GM21717 (cell line): ENCODE data around the gene ELF1.
"Not testable (repeated sequence)": the region's sequence is repeated elsewhere in the genome, so short reads cannot be mapped to it uniquely, and the experiment has no call there.

Experiments
- ATAC-seq: cut with Tn5 transposase; IDR thresholded peaks from one replicate; pipeline ENCODE4 v1.9.1; 2021; ENCODE audit warnings: mild to moderate bottlenecking, moderate library complexity; ENCODE audit not compliant: unreplicated experiment

ELF1 gene

DNA sequence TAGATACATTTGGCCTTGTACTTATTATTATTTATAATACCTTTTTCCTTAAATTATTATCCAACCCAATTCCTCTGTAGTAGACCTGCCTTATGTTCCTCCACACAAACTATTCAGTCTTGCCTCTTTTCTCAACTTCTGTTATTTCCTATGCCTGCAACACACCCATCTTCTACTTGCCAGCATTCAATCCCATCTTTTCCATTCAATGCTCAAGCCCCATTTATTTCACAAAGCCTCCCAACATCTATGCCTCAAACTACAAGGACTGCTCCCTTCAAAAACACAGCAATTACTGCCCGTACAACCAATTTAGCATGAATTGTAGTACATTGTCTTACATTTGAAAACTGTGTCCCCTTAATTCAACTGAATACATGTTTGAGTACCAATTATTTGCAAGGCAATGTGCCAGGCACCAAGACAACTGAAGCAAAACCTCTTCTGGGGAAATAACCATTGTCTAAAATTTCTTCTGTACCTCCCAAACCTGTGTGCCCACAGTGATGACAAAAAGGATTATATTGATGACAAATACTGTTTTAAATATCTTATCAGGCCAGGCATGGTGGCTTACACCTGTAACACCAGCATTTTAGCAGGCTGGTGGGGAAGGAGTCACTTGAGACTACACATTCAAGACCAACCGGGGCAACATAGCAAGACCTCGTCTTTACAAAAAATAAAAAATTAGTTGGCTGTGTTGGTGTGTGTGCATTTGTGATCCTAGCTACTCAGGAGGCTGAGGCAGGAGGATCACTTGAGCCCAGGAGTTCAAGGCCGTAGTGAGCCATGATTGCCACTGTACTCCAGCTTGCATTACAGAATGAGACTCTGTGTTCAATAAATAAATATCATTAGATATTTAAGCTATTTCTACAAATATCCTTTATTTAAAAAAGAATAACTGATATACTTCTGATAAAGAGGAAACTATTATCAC lies 35.1 kb downstream of the ELF1 start:
- no peak for ATAC-seq

DNA sequence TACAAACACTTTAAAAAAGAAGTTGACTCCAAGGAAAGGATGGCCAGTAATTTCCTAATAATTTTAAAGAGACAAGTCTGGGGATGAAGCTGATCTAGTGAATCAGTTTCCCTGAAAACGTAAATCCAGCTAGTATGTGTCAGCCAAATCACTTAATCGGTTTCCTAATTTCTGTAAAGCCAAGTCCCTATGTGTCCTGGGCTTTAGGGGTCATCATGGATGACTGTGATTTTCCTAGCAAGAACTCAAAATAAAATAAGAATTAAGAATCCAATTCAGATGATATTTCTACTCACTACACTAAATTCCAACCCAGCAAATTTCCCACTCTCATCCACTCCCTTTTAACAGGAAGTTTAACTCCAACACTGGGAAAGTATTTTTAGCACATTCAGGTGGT lies 35.9 kb downstream of the ELF1 start:
- ATAC-seq: no peak

DNA sequence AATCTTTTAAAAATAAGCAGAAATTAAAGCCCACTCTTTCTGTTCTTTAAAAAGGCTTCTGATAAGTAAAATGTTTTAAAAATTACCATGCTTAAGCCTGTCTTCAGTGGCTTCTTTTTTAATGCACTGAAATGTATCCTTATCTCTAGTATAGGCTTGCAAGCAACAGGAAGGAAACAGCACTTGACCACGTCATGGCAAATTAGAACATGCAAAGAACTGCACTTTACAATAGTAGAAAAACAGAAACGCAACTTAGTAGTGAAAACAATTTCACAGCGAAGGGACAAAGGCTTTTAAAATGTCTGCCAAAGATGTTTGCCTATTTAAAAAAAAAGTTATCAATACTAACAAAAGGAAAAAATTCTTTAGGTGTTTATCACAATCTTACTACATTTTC lies 36.3 kb downstream of the ELF1 start:
- ATAC-seq: peak; percentile 51

DNA sequence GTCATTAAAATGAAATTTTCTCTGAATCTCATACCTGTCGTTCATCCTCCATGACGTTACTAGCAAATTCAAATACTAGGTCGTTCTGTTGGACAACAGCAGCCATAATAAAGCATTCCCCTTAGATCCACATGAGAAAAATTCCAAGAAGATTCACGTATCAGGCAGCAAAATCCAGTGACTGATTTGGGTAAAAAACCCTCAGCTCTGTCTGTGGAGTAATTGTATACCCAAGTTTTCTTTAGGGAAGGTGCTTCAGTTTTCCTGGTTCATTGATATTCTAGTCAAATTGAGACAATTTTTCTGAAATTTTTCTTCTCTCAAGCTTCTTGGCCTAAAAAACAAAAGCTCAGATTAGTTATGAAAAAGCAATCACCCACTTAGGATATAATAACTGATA lies 37.2 kb downstream of the ELF1 start:
- ATAC-seq: no peak

DNA sequence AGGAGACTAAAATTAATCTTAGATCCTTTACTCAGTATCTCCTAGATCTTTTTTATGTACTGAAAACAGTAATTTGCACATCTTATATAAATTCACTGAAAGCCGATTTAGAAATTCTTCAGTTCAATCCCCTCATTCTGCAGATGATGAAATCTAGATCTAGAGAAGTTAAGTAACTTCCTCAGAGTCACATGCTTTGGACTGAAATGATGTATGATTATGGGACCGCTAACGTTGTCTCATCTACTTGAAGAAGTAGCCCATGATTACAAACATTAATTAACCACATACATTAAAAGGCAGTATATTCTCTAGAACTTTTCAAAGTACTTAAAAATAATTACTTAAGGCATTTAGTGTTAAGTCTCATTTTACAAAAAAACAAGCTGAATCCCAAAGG lies 37.8 kb downstream of the ELF1 start:
- no peak for ATAC-seq

DNA sequence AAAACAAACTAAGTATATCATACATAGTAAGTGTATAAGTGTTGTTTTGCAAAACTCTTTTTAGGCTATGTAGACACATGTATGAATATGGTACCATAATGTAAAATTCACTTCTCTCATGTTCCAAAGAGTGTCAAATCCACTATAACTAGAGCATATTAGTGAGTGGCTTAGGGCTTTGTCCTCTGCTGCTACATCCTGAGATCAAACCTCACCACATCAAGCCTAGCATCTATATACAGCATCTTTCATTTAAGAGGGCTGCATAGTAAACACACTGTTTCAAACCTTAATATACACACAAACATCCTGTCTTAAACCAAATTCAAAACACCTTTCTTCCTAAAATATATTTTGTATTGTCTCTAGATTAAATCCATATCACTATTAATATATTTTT lies 38.7 kb downstream of the ELF1 start:
- no peak for ATAC-seq

DNA sequence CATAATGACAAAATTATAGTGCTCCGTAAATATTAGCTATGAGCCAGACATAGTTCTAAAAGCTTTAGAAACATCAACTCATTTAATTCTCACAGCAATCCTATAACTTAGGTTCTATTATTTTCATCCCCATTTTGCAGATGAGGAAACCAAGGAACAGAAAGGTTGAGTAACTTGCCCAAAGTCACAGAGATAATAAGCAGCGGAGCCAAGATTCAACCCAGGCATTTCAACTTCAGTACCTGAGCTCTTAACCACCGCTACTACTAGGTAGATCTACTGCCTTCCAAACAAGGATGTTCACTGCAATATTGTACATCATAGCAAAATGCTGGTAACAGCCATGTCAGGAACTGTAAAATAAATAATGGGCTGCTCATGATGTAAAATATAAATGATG lies 39.9 kb downstream of the ELF1 start:
- ATAC-seq: no peak

DNA sequence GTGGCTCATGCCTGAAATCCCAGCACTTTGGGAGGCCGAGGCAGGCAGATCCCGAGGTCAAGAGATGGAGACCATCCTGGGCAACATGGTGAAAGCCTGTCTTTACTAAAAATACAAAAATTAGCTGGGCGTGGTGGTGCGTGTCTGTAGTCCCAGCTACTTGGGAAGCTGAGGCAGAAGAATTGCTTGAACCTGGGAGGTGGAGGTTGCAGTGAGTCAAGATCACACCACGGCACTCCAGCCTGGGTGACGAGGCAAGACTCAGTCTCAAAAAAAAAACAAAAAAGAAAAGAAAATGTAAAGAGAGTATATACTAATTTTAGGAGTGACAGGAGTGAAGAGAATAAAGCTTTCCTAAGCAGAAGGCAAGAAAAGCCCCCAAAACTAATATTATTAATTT lies 41.0 kb downstream of the ELF1 start:
- ATAC-seq: not testable (repeated sequence)

DNA sequence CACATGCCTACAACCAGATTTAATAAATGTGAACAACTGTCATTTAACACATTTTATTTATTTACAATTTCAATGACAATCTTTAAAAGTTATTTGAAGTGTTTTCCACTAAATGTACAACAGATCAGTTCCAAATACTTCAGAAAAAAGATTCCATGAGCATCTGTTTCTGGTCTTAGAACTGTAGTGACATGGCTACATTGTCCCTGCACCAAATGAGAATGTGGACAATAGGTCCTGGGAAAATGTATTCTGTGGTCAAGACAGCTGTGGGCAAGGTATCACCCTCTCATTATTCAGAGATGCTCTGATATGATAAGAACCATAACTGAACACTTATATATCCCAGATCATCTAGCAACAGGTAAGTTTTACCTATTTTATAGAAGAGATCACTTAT lies 43.7 kb downstream of the ELF1 start:
- ATAC-seq: no peak

DNA sequence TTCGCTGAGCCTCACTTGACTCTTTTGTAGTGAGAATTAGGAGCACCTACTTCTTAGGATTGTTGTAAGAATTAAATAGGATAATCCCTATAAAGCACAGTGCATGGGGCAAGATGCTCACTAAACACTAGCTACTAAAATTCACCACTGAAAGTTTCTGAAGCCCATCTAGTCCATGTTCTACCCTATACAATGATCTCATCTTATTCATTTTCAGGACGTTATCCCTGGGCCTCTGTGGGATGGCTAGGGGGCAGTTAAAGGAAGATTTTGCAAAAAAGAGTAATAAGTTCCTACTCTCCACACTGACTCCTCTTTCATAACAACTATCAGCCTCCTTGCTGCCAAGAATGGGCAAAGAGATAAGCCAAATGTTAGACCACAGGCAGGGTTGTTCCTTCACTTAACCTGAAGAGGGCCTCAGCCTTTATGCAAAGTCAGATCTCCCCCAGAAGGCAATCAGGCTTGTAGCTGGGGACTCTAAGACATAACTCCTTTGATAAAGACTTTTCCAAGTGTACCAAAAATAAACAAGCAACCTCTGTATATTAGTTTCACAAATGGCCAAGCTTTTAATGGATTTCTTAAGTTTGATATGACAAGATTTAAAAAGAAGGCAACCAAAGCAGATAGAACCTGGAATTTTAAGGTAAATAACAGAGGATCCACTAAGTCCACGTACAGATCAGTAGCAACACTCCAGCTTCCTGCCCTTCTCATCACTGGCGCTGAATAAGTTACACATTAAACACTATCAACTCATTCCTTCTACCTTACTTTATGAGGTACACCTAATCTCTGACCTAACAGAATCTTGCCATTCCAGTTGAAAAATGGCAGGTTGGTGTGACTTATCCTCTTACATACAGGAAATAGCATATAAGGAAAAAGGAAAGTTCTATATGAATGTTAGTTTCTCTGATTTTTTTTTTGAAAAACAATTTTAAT lies 44.4 kb downstream of the ELF1 start:
- peak; percentile 65 for ATAC-seq

DNA sequence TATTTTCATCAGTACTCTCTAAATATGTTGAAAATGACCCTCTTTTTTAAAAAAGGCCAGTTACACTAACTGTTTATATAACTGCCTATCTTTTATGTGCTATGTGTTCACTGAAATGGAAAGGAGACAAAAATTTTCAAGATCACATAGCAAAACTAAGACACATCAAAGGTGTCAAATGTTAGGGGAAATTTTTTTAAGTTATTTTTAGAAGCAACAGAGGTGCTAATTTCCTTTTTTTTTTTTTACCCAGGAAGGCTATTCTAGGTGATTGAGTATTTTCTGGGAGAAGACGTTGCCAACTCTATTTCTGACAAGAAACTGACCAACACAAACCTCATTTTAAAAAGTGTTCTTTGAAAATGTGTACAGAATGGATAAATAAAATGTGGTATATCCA lies 45.7 kb downstream of the ELF1 start:
- no peak for ATAC-seq

DNA sequence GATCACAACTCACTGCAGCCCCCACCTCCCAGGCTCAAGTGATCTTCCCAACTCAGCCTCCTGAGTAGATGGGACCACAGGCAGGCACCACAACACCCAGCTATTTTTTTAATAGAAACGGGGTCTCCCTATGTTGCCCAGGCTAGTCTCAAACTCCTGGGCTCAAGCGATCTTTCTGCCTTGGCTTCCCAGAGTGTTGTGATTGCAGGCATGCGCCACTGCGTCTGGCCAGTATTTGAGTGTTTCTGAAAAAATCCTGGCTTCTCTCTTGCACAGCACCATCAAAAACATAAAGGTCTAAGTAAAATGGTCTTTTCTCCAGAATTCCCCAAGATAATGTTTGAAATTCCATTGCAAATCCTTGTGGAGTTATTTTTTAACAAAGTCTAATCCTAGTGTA lies 47.8 kb downstream of the ELF1 start:
- ATAC-seq: no peak

DNA sequence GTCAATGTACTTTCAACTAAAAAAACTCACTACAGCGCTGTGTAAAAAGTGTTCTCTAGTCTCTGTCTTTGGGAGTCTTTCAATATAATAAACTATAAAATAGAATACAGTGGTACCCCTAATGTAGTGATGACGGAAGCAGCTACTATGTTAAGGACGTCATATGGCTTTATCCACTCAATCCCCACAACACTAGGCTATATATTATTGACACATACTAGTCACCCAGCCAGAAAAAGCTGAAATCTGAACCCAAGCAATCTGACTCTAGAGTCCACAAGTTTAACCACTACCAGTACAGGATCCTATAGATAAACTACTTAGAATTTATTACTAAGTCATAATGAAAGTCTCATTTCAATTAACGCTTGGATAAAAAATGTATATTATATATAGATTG lies 48.3 kb downstream of the ELF1 start:
- ATAC-seq: no peak

DNA sequence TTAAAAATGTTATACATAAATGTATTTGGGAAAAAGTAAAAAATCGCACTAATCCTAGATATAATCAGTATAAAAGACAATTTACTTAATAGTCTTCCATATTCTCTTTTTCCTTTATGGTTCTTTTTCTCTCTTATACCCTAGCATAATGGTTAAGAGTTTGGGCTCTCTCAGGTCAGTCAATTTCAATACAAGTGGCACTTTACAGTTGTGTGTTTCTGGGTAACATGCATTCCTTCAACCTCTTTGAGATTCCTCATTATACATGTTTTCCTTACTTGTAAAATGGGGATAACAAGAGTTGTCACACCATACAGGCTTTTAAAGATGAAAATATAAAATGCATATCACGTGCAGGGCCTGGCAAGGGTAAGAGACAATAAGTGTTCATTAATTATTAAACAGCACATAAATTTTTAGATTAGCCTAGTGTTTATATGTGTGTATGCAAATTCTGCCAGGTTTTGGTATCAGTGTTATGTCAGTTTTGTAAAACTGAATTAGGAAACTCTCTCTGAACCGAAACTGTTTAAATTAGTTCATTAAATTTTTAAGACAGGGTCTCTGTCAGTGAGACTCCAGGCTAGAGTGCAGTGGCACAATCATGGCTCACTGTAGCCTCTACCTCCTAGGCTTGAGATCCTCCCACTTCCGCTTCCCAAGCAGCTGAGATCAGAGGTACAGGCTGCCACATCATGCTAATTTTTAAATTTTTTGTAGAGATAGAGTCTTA lies 49.8 kb downstream of the ELF1 start:
- peak; percentile 66 for ATAC-seq

DNA sequence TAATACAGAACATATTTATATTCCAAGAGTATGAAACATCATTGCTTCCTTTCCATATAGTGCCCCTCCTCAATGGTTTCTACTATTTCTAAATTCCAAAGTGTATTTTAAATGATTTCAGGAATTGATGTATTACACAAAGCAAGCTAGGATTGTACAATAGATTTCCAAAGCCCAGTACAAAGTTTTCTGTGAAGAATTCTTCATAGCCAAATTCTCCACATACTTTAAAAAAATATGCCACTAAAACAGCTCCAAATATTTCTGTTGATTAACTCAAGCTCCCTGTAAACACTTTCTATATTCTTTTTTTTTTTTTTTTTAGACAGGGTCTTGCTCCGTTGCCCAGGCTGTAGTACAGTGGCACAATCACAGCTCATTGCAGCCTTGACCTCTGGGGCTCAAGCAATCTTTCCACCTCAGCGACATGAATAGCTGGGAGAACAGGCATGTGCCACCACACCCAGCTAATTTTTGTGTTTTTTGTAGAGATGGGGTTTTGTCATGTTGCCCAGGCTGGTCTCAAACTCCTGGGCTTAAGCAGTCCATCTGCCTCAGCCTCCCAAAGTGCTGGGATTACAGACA lies 50.6 kb downstream of the ELF1 start:
- ATAC-seq: no peak

DNA sequence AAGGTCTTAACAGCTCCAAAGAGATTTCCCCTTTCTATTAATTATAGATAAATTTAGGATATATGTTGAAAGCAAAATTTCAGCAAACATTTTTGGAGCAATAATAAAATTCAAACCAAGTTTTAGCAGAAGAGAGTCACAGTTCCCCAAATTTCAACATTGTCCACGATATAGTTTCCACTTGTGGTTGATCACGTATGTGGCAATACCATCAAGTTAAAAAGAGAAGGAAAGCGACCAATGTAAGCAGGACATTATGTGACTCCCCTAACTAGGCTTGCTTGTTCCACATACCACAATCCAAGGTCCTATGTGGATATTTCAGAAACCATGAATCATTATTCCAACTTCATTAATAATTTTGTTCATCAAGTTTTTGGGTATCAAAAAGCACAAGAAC lies 52.8 kb downstream of the ELF1 start:
- no peak for ATAC-seq

DNA sequence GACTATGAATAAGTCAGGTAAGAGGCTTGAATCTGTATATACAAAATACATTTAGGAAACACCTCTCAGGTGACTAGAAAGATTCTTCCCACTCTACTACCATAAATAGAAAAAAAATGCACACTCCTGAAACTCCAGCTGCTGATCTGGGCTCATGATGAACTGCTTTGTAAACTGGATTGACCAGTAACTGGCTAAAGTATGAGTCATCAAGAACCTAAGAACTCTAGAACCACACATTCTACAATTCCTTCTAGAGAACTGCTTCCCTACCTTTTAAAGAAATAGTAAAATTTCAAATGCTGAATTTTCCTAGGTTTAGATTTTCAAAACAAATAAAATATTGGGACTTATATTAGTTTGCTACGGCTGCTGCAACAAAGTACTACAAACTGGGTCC lies 55.2 kb downstream of the ELF1 start:
- no peak for ATAC-seq

DNA sequence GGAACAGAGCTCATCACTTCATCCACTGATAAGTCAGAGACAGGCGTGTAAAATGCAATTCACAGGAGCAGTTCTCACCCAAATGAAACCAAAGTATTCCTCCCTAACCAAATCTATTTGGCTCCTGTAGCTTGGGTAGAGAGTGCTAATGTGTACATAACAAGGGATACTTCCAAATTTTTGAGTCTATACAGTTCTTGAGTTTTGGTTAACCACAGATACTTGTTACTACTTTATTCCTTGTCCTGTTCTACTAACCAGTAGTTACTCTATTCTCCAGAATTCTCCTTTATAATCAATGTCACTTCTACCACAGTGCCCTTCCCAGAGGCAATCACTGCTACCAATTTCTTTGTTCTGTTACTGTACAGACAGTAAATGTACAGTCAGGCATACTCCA lies 57.3 kb downstream of the ELF1 start:
- no peak for ATAC-seq

DNA sequence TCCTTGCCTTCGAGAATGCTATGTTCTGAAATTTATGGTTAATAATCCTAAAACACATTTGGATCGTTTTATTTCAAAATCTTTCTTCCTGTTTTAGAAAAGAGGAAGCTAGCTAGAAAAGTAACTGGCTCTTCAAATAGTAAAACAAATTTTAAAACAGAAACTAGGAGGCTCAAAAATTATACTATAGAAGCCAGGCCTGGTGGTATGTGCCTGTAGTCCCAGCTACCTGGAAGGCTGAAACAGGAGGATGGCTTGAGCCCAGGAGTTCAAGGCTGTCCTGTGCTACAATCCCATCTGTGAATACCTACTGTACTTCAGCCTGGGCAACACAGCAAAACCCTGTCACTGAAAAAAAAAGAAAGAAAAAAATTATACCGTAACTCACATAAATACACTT lies 57.9 kb downstream of the ELF1 start:
- ATAC-seq: peak; percentile 53

DNA sequence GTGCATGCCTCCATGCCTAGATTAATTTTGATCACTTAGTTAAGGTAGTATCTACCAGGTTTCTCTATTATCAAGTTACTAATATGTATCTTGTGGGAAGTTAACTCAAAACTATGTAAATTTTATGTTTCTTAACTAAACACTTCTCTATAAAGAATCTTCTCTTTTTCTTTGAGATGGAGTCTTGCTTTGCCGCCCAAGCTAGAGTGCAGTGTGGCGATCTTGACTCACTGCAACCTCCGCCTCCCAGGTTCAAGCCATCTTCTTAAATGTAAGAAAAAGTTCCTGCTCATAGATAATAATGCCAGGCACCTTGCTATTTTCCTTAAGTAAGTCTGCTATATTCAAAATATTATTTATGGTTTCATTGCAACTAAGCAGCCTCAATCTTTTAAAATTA lies 58.4 kb downstream of the ELF1 start:
- ATAC-seq: no peak

DNA sequence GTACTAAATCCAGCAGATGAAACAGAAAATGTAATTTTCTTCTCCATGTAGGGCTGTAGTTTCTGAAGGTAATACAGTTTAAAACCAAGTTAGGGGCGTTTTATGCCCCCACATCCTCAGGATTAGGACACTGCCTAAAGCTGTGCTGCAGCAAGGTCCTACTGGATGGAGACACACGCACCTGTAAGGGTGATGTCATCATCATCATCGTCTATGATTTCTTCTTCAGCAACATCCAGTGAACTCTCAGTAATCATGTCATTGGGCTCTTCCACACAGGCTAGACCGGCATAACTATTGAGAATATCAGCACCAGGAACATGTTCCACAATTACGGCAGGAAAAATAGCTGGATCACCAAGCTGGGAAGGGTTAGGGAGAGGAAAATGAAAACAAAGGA lies 60.5 kb downstream of the ELF1 start:
- ATAC-seq: no peak
